ENCODE results near the gene DHRS3. TPM values are rescaled to one million over a fixed set of nuclear protein-coding genes. Genes with fewer than 3 reads are reported as not detected.

DHRS3 gene
- total and polyA plus RNA-seq, 10 of the 15 experiments (the other 5 are each of a cell fraction or from before 2014, with no cell fraction given): 0.23 to 29.7 (median 1.2) TPM

GRCh38 chr1:12599657-12600056 lies 18.4 kb downstream of the DHRS3 start:
- DNase-seq (ENCODE audit: low read depth, low spot score) (no peak), FAIRE-seq (no peak), ATAC-seq (no peak)
- SMC1A ChIA-PET (ENCODE audit: uncharacterized antibody, unreplicated experiment): interaction anchor here (1.9 kb wide), 1 partner anchor 12 kb away, joined by 5 read pairs; no protein-coding TSS in a partner anchor
- no peak overlapping the region for H3K4me2 ChIP-seq (ENCODE audit: control insufficient read depth, insufficient read depth)
- in situ Hi-C loops (cut with MboI) (no loop called here), intact Hi-C loops (cut with micrococcal nuclease; ENCODE audit: unreplicated experiment) (loop anchor here (5.0 kb wide), 1 partner anchor 152 kb away; no protein-coding TSS in a partner anchor)
- no peaks in the 10 kb centered on the region for H3K36me3 ChIP-seq (ENCODE audit: control insufficient read depth in 2 of 2, insufficient read depth in 2 of 2, low read length in 1 of 2)
- POLR2A ChIA-PET: no interaction called here
- no peaks in the 10 kb centered on the region; a peak in 2 of 4 replicates for H3K27me3 ChIP-seq (replicated peaks in 1 of 2; ENCODE audit: control insufficient read depth in 2 of 2, insufficient read depth in 2 of 2, low read length in 1 of 2)
- CTCF ChIA-PET: interaction anchor here (1.4 kb wide), 1 partner anchor 19 kb away, joined by 5 read pairs; no protein-coding TSS in a partner anchor
- WGBS (ENCODE audit: insufficient coverage, insufficient replicate concordance, low lambda C conversion rate, missing lambda C conversion rate): 13% methylated on average over 5 of the region's 5 CpGs
- RAD21 ChIA-PET (ENCODE audit: unreplicated experiment): no interaction called here
- H3K4me1 ChIP-seq (ENCODE audit: control insufficient read depth, insufficient read depth, low read length): no peaks in the 10 kb centered on the region
- TF ChIP-seq PML (IDR thresholded peaks at IDR 0.05; ENCODE audit: low read length) (no peak), RELA (IDR thresholded peaks at IDR 0.05; ENCODE audit: borderline replicate concordance, partially characterized antibody) (no peak), CHD2 (IDR thresholded peaks at IDR 0.05; ENCODE audit: borderline replicate concordance, low read depth, low read length) (no peak), CHD1 (IDR thresholded peaks at IDR 0.05; ENCODE audit: low read depth, low read length) (no peak), CBFB (IDR thresholded peaks at IDR 0.05; ENCODE audit: low read depth) (no peak), SUZ12 (IDR thresholded peaks at IDR 0.05; ENCODE audit: unreplicated experiment) (no peak), NR2C2 (IDR thresholded peaks at IDR 0.05; ENCODE audit: borderline replicate concordance, control insufficient read depth, insufficient read length, low read depth) (no peak), SREBF2 (IDR thresholded peaks at IDR 0.05; ENCODE audit: low read length) (no peak)
- no peaks in the 10 kb centered on the region for H3K9me3 ChIP-seq (replicated peaks; ENCODE audit: control insufficient read depth, insufficient read depth, low read length)
- no peak overlapping the region for H3K9ac ChIP-seq (ENCODE audit: control insufficient read depth, insufficient read depth, low read length)
- no peak overlapping the region for H3K27ac ChIP-seq (ENCODE audit: control insufficient read depth, insufficient read depth)
- no peaks in the 10 kb centered on the region for H3K79me2 ChIP-seq (ENCODE audit: control insufficient read depth, insufficient read depth, low read length)
- BruUV-seq (replicated peaks): no TSS peak
- no peak overlapping the region for H2AFZ ChIP-seq (ENCODE audit: control insufficient read depth, low read depth, low read length)
- no peaks in the 10 kb centered on the region for H4K20me1 ChIP-seq (ENCODE audit: control insufficient read depth, insufficient read depth)
- no peak overlapping the region for H3K4me3 ChIP-seq

DNA sequence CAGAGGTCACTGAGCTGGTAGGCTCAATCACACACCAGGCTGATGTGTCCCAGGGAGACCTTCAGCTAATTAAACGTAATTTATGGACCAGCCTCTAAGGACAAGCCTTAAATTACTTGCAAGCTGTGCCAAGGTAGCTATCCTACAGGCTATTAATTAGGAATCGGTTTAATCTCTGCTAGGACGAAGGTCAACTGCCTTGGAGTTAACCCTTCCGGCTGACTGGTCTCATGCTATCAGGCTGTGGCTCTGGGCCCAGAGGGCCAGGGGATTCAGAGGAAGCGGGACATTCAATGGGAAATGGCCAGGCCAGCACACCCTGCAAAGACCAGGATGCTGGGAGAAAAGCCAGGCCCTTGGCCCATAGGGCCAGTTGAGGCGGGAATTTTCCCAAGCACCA lies 19.0 kb downstream of the DHRS3 start:
- intact Hi-C loops (cut with micrococcal nuclease; ENCODE audit: unreplicated experiment) (no loop called here), in situ Hi-C loops (cut with MboI) (no loop called here)
- CTCF ChIA-PET: interaction anchor here (0.7 to 1.4 kb wide), 6 partner anchors 12 to 330 kb away, joined by 3 to 9 read pairs (median 4); no protein-coding TSS in a partner anchor
- Histone ChIP-seq H3K9ac (ENCODE audit: control insufficient read depth, insufficient read depth, low read length) (no peak overlapping the region), H3K27ac (ENCODE audit: control insufficient read depth, insufficient read depth) (no peak overlapping the region), H3K4me3 (no peak overlapping the region), H3K4me2 (ENCODE audit: control insufficient read depth, insufficient read depth) (no peak overlapping the region), H2AFZ (ENCODE audit: control insufficient read depth, low read depth, low read length) (no peak overlapping the region), H3K36me3 (ENCODE audit: control insufficient read depth in 2 of 2, insufficient read depth in 2 of 2, low read length in 1 of 2) (no peaks in the 10 kb centered on the region), H3K4me1 (ENCODE audit: control insufficient read depth, insufficient read depth, low read length) (no peaks in the 10 kb centered on the region), H3K79me2 (ENCODE audit: control insufficient read depth, insufficient read depth, low read length) (no peaks in the 10 kb centered on the region), H3K27me3 (replicated peaks in 1 of 2; ENCODE audit: control insufficient read depth in 2 of 2, insufficient read depth in 2 of 2, low read length in 1 of 2) (peaks cover 0 to 4% of the 10 kb centered on the region in 2 experiments; a peak in 3 of 4 replicates), H3K9me3 (replicated peaks; ENCODE audit: control insufficient read depth, insufficient read depth, low read length) (no peaks in the 10 kb centered on the region), H4K20me1 (ENCODE audit: control insufficient read depth, insufficient read depth) (0 out of 2 replicates have a peak, but pooled peaks cover under 1% of the 10 kb centered on the region)
- FAIRE-seq (no peak), ATAC-seq (no peak), DNase-seq (ENCODE audit: low read depth, low spot score) (no peak)
- POLR2A ChIA-PET: no interaction called here
- RAD21 ChIA-PET (ENCODE audit: unreplicated experiment): interaction anchor here (1.0 to 1.3 kb wide), 2 partner anchors 20 to 21 kb away, joined by 3 read pairs; no protein-coding TSS in a partner anchor
- 36% methylated on average over 6 of the region's 6 CpGs for WGBS (ENCODE audit: insufficient coverage, insufficient replicate concordance, low lambda C conversion rate, missing lambda C conversion rate)
- SMC1A ChIA-PET (ENCODE audit: uncharacterized antibody, unreplicated experiment): interaction anchor here (1.9 kb wide), 1 partner anchor 13 kb away, joined by 5 read pairs; no protein-coding TSS in a partner anchor
- no TSS peak for BruUV-seq (replicated peaks)
- no peak for TF ChIP-seq HCFC1 (IDR thresholded peaks at IDR 0.05; ENCODE audit: low read length)
- TF ChIP-seq, protein P1, sequence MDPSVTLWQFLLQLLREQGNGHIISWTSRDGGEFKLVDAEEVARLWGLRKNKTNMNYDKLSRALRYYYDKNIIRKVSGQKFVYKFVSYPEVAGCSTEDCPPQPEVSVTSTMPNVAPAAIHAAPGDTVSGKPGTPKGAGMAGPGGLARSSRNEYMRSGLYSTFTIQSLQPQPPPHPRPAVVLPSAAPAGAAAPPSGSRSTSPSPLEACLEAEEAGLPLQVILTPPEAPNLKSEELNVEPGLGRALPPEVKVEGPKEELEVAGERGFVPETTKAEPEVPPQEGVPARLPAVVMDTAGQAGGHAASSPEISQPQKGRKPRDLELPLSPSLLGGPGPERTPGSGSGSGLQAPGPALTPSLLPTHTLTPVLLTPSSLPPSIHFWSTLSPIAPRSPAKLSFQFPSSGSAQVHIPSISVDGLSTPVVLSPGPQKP (IDR thresholded peaks at IDR 0.05; ENCODE audit: low read depth, low read length): no peak
- TF ChIP-seq, protein P2, sequence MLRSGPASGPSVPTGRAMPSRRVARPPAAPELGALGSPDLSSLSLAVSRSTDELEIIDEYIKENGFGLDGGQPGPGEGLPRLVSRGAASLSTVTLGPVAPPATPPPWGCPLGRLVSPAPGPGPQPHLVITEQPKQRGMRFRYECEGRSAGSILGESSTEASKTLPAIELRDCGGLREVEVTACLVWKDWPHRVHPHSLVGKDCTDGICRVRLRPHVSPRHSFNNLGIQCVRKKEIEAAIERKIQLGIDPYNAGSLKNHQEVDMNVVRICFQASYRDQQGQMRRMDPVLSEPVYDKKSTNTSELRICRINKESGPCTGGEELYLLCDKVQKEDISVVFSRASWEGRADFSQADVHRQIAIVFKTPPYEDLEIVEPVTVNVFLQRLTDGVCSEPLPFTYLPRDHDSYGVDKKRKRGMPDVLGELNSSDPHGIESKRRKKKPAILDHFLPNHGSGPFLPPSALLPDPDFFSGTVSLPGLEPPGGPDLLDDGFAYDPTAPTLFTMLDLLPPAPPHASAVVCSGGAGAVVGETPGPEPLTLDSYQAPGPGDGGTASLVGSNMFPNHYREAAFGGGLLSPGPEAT (IDR thresholded peaks at IDR 0.05; ENCODE audit: low read depth): no peak
- TF ChIP-seq ZBED1 (IDR thresholded peaks at IDR 0.05; ENCODE audit: borderline replicate concordance): no peak
- TF ChIP-seq CHD4 (IDR thresholded peaks at IDR 0.05): no peak
- TF ChIP-seq, protein P3, sequence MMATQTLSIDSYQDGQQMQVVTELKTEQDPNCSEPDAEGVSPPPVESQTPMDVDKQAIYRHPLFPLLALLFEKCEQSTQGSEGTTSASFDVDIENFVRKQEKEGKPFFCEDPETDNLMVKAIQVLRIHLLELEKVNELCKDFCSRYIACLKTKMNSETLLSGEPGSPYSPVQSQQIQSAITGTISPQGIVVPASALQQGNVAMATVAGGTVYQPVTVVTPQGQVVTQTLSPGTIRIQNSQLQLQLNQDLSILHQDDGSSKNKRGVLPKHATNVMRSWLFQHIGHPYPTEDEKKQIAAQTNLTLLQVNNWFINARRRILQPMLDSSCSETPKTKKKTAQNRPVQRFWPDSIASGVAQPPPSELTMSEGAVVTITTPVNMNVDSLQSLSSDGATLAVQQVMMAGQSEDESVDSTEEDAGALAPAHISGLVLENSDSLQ (IDR thresholded peaks at IDR 0.05): no peak
- no peak for TF ChIP-seq MEF2A (IDR thresholded peaks at IDR 0.05; ENCODE audit: insufficient read depth, low read depth, low read length)
- TF ChIP-seq IKZF1 (conservative IDR thresholded peaks at IDR 0.05): no peak
